ENCODE measurements around the gene CERK. TPM values are rescaled to one million over a fixed set of nuclear protein-coding genes. Genes with fewer than 3 reads are reported as not detected.

Gene CERK
- total RNA-seq, 1 donor from 2014 or later = 29.5 TPM

DNA sequence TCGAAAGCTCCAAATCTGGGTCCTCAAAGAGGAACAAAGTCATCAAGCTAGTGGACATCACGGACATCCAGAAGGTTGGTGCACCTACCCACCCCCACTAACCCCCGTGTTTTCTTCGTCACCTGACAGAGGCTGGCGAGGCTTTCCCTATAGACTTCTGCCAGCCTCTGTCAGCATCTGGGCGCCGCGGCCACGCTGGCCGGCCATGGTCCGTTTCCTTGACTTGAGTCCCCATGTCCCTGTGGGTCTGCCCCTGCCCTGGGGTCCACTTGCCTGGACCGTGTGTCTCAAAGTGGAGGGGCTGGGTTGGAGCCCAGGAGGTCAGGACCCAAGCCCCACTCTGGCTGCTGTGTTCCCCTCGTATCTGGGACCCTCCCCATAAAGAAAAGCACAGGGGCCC lies 62.6 kb downstream of the CERK start:
- H3K4me3 ChIP-seq (ENCODE audit: low read depth, low read length) = no peak overlapping the region
- FAIRE-seq (no peak), DNase-seq (ENCODE audit: low read depth) (no peak)
- no peak for TF ChIP-seq CTCF (IDR thresholded peaks at IDR 0.05; ENCODE audit: insufficient read depth, low read length, severe bottlenecking)
- H3K36me3 ChIP-seq (ENCODE audit: control insufficient read depth, insufficient read depth, low read length) = peaks cover 2% of the 10 kb centered on the region
- no peaks in the 10 kb centered on the region for H3K27me3 ChIP-seq (ENCODE audit: control insufficient read depth, insufficient read depth, low read length)

DNA sequence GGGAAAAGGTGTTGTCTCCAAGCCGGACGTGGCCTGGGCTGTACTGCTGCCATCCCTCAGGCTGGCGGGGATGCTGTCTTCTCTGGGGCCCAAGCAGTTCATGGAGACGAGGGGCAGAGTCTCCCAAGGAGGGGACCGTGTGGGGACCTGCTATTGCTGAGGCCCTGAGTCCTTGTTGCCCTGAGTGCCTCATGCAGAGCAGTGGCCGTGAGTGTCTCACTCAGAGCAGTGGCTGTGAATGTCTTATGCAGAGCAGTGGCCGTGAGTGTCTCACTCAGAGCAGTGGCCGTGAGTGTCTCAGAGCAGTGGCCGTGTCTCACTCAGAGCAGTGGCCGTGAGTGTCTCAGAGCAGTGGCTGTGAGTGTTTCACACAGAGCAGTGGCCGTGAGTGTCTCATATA lies 63.1 kb downstream of the CERK start:
- Histone ChIP-seq H3K4me3 (ENCODE audit: low read depth, low read length) (no peak overlapping the region), H3K27me3 (ENCODE audit: control insufficient read depth, insufficient read depth, low read length) (no peaks in the 10 kb centered on the region), H3K36me3 (ENCODE audit: control insufficient read depth, insufficient read depth, low read length) (peaks cover 6% of the 10 kb centered on the region)
- FAIRE-seq (no peak), DNase-seq (ENCODE audit: low read depth) (no peak)
- no peak for TF ChIP-seq CTCF (IDR thresholded peaks at IDR 0.05; ENCODE audit: insufficient read depth, low read length, severe bottlenecking)

DNA sequence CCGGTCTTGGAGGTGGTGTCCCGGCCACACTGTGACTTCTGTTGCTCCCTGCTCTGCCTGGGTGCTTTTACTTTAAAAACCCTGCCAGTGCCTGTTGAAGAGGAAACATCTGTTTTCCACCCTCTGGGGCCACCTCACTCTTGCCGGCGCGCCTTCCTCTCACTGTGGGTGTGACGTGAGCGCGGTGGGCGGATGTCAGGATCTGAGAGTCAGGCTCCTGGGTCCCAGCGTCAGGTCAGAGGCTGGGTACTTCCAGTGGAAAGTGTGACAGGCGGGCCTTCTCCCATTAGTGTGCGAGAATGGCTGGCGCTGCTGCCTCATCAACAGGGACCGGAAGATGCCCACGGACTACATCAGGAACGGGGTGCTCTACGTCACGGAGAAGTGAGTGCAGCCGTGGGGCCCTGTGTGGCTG lies 63.7 kb downstream of the CERK start:
- no peaks in the 10 kb centered on the region for H3K27me3 ChIP-seq (ENCODE audit: control insufficient read depth, insufficient read depth, low read length)
- DNase-seq (ENCODE audit: low read depth) = no peak
- no peak for TF ChIP-seq CTCF (IDR thresholded peaks at IDR 0.05; ENCODE audit: insufficient read depth, low read length, severe bottlenecking)
- no peak overlapping the region for H3K4me3 ChIP-seq (ENCODE audit: low read depth, low read length)
- H3K36me3 ChIP-seq (ENCODE audit: control insufficient read depth, insufficient read depth, low read length) = peaks cover 6% of the 10 kb centered on the region
- no peak for FAIRE-seq

GRCh38 chr22:46673662-46674236 lies 64.3 kb downstream of the CERK start:
- H3K36me3 ChIP-seq (ENCODE audit: control insufficient read depth, insufficient read depth, low read length) = peaks cover 6% of the 10 kb centered on the region

DNA sequence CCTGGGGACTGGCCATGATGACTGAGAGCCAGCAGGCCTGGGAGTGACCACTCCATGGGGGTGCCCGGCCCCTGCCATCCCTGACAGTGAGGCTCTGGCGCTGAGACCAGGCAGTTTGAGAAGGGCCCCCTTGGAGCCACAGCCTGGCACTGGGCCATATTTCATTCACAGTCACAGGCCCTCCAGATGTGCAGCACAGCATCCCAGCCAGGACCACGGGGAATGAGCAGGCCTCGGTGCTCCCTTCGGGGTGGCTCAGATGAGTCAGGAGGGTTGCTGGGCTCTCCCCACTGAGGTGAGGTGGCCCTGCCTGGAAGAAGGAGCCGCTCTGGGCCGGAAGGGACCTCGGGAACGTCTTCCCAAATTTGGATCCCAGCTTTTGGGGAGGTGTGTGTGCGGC lies 64.8 kb downstream of the CERK start:
- peaks cover 6% of the 10 kb centered on the region for H3K36me3 ChIP-seq (ENCODE audit: control insufficient read depth, insufficient read depth, low read length)
- no peak for DNase-seq (ENCODE audit: low read depth)
- no peaks in the 10 kb centered on the region for H3K27me3 ChIP-seq (ENCODE audit: control insufficient read depth, insufficient read depth, low read length)
- H3K4me3 ChIP-seq (ENCODE audit: low read depth, low read length) = no peak overlapping the region
- FAIRE-seq = no peak
- no peak for TF ChIP-seq CTCF (IDR thresholded peaks at IDR 0.05; ENCODE audit: insufficient read depth, low read length, severe bottlenecking)

More at GRCh38 chr22:46673662-46674236, 64.3 kb downstream of the CERK start:
- Histone ChIP-seq H3K4me3 (ENCODE audit: low read depth, low read length) (no peak overlapping the region), H3K27me3 (ENCODE audit: control insufficient read depth, insufficient read depth, low read length) (no peaks in the 10 kb centered on the region)
- DNase-seq (ENCODE audit: low read depth) = no peak
- no peak for TF ChIP-seq CTCF (IDR thresholded peaks at IDR 0.05; ENCODE audit: insufficient read depth, low read length, severe bottlenecking)
- FAIRE-seq = no peak

DNA sequence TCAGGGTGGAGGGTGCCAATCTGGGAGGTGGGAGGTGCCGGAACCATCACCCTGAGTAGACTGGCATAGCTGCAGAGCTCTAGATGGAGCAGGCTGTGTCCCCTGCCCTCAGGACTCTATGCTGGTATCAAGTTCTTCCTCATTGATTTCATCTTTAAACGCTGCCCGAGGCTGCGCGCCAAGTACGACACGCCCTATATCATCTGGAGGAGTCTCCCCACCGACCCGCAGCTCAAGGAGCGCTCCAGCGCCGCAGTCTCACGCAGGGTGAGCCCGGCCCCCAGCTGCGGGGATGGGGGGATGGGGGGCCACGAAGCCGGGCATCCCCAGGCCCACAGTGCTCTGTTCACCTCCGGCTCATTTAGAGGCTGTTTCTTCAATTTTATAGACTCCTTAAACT lies 65.3 kb downstream of the CERK start:
- H3K4me3 ChIP-seq (ENCODE audit: low read depth, low read length) = no peak overlapping the region
- DNase-seq (ENCODE audit: low read depth) (no peak), FAIRE-seq (no peak)
- H3K36me3 ChIP-seq (ENCODE audit: control insufficient read depth, insufficient read depth, low read length) = peaks cover 6% of the 10 kb centered on the region
- TF ChIP-seq CTCF (IDR thresholded peaks at IDR 0.05; ENCODE audit: insufficient read depth, low read length, severe bottlenecking) = no peak
- no peaks in the 10 kb centered on the region for H3K27me3 ChIP-seq (ENCODE audit: control insufficient read depth, insufficient read depth, low read length)
